ENCODE results near the gene ADCY6. TPM values are rescaled to one million over a fixed set of nuclear protein-coding genes. Genes with fewer than 3 reads are reported as not detected.
A peak's percentile ranks its signal among the peaks of the same experiment; 100 is the strongest.

The ADCY6 gene
- total RNA-seq (100 to 1,000 TPM in 8 of 9 donors, 10 to 100 TPM in 1; 88.4 to 145 (median 106) TPM), polyA plus RNA-seq (10 to 100 TPM; 60.6 to 87.7 TPM)
- long read RNA-seq, donor 1, full-length matches to known transcripts: 3 of 129 reads
- long read RNA-seq, donor 1, partial matches to known transcripts: 76 of 129 reads
- long read RNA-seq, donor 1, other reads (novel, unspliced or antisense): 50 of 129 reads
- long read RNA-seq, donor 2, full-length matches to known transcripts: 2 of 123 reads
- long read RNA-seq, donor 2, partial matches to known transcripts: 62 of 123 reads
- long read RNA-seq, donor 2, other reads (novel, unspliced or antisense): 59 of 123 reads
- long read RNA-seq, donor 3, full-length matches to known transcripts: 6 of 102 reads
- long read RNA-seq, donor 3, partial matches to known transcripts: 49 of 102 reads
- long read RNA-seq, donor 3, other reads (novel, unspliced or antisense): 47 of 102 reads

DNA sequence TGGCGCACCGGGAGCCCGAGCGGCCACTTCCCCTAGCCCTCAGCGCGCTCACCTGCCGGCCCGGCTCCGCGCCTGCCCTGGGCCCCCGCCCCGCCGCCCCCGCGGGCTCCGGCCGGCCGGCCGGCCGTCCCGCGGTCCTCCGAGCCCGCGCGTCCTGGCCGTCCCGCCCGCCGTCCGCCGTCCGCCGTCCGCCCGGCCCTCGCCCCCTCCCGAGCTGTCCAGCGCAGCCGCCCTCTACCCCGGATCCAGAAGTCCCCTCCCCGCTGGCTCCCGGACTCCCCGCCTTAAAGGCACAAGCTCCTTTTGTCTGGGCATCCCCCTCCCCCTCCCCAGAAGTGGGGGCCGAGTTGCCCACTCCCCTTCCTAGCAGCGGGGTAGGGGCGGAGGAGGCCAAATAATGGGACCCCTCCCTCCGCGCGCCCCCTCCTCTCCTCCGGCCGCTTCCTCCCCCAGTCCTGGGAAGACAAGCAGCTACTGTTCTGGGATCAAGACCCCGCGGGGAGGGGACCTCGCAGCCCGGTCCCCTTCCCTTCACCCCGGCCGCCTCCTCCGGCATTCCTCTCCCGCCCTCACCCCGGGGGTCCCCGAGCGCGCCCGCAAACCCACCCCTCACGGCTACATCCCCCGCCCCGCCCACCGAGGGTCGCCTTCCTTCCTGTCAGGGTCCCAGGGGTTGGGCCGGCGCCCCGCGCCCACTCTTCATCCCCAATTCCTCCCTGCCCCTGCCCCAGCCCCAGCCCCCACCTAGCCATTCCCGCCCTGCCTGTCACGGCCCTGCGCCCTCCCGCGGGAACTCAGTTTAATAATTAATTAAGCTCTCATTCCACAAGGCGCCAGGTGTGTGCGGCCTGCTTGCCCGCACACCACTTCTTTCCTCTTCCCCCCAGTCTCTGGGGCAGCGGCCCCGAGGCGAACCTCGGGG lies at the start of gene ADCY6:
Gene ADCY6 (minus strand): TSS at position 236 of the 922 bp plus-strand sequence. CDS start 5,655 bp downstream, outside the sequence.
- Histone ChIP-seq H3K27me3 (peaks cover 0 to 14% (median 0%) of the 10 kb centered on the region in 9 donors), H3K9me3 (no peaks in the 10 kb centered on the region), H3K4me1 (peaks cover 3 to 48% (median 34%) of the 10 kb centered on the region in 12 donors), H3K36me3 (peaks cover 0 to 3% (median 0%) of the 10 kb centered on the region in 9 donors), H3K4me3 (peak within 1 kb of the TSS; percentile 72 to 100 (median 98)), H3K27ac (peak within 1 kb of the TSS; percentile 89 to 99 (median 94))
- ATAC-seq (peak in 3 of 4 donors; percentile 66 to 67 (median 66)), DNase-seq (peak; percentile 88 to 92 (median 89))
- intact Hi-C loops (cut with DNase I): loop anchor here in 3 of 10 donors (2.0 to 5.0 kb wide), 2 partner anchors 72 to 107 kb away; partner anchors contain the start of genes CCNT1 (in 2 of the 3) and KANSL2 (in 1 of the 3)
- TF ChIP-seq POLR2A (IDR thresholded peaks at IDR 0.05) (peak in 1 of 2 donors; percentile 46), CTCF (IDR thresholded peaks at IDR 0.05) (peak in 1 of 12 donors; percentile 8)
- WGBS, 4 donors: 0 to 2% (median 1%) methylated on average over 53 to 86 of the region's 86 CpGs

- no peak overlapping the region for H3K4me3 ChIP-seq
- no peaks in the 10 kb centered on the region for H3K27me3 ChIP-seq
- H3K27ac ChIP-seq: no peak overlapping the region
- DNase-seq: no peak
- WGBS, 4 donors: 90 to 93% (median 91%) methylated on average over 4 of the region's 4 CpGs
- H3K4me1 ChIP-seq: no peaks in the 10 kb centered on the region
- H3K9me3 ChIP-seq: no peaks in the 10 kb centered on the region
- peaks cover 0 to 83% (median 82%) of the 10 kb centered on the region in 9 donors for H3K36me3 ChIP-seq
- TF ChIP-seq CTCF (IDR thresholded peaks at IDR 0.05) (no peak), POLR2A (IDR thresholded peaks at IDR 0.05) (no peak)
- intact Hi-C loops (cut with DNase I): no loop called here
- ATAC-seq: no peak
Observed at GRCh38 chr12:48838048-48838447, 49.2 kb upstream of the ADCY6 start.

- H3K9me3 ChIP-seq: no peaks in the 10 kb centered on the region
- DNase-seq: peak in 1 of 5 donors; percentile 43
- no peaks in the 10 kb centered on the region for H3K27me3 ChIP-seq
- no peak overlapping the region for H3K27ac ChIP-seq
- 84 to 91% (median 88%) methylated on average over 12 of the region's 12 CpGs for WGBS, 4 donors
- intact Hi-C loops (cut with DNase I): no loop called here
- no peak overlapping the region for H3K4me3 ChIP-seq
- no peak for ATAC-seq
- TF ChIP-seq POLR2A (IDR thresholded peaks at IDR 0.05) (no peak), CTCF (IDR thresholded peaks at IDR 0.05) (no peak)
- no peaks in the 10 kb centered on the region for H3K4me1 ChIP-seq
- peaks cover 2 to 100% (median 97%) of the 10 kb centered on the region in 9 donors for H3K36me3 ChIP-seq
Observed at GRCh38 chr12:48832321-48833060, 43.6 kb upstream of the ADCY6 start.

All from heart left ventricle (tissue), 16 donors.